KBM-7 (cell line): ENCODE results near the gene LAMC1.
"Not testable (repeated sequence)": the region's sequence is repeated elsewhere in the genome, so short reads cannot be mapped to it uniquely, and the experiment has no call there.

Source experiments
- DNase-seq: peaks from one replicate; pipeline ENCODE4 v3.0.0-alpha.2; 2015
- in situ Hi-C: fragments of 300-500 bp; cut with MboI; formaldehyde crosslinking; loops from 2 replicates; pipeline ENCODE4 v1.14.3; 2020; ENCODE audit warnings: low sequenced_read_pairs, low pct_unique_long_range_greater_than_20kb, mixed read lengths

LAMC1 gene

GRCh38 chr1:183135336-183135735, 112.1 kb downstream of the LAMC1 start:
- in situ Hi-C loops, result no loop called here
- DNase-seq, result no peak

- DNase-seq, result no peak
- in situ Hi-C loops, result no loop called here
Observed at GRCh38 chr1:183137782-183138181, 114.6 kb downstream of the LAMC1 start.

GRCh38 chr1:183138301-183138700, 115.1 kb downstream of the LAMC1 start:
- in situ Hi-C loops, result no loop called here
- DNase-seq, result no peak

- peak; percentile 12 for DNase-seq
- in situ Hi-C loops, result no loop called here
Observed at GRCh38 chr1:183139281-183139942, 116.2 kb downstream of the LAMC1 start.

- DNase-seq, result no peak
- in situ Hi-C loops, result no loop called here
Observed at GRCh38 chr1:183140633-183141032, 117.4 kb downstream of the LAMC1 start.

GRCh38 chr1:183142171-183142570, 119.0 kb downstream of the LAMC1 start:
- in situ Hi-C loops, result no loop called here
- no peak for DNase-seq

GRCh38 chr1:183143576-183144315, 120.5 kb downstream of the LAMC1 start:
- in situ Hi-C loops, result no loop called here

GRCh38 chr1:183144752-183145151, 121.5 kb downstream of the LAMC1 start:
- DNase-seq, result no peak
- in situ Hi-C loops, result no loop called here

More at GRCh38 chr1:183143576-183144315, 120.5 kb downstream of the LAMC1 start:
- DNase-seq, result no peak

GRCh38 chr1:183147735-183148134, 124.5 kb downstream of the LAMC1 start:
- in situ Hi-C loops, result no loop called here
- no peak for DNase-seq

- in situ Hi-C loops, result no loop called here
- no peak for DNase-seq
Observed at GRCh38 chr1:183148599-183148998, 125.4 kb downstream of the LAMC1 start.

GRCh38 chr1:183149273-183149672, 126.1 kb downstream of the LAMC1 start:
- in situ Hi-C loops, result no loop called here
- no peak for DNase-seq

- DNase-seq, in situ Hi-C loops: not testable (repeated sequence)
Observed at GRCh38 chr1:183150032-183150431, 126.8 kb downstream of the LAMC1 start.

- no peak for DNase-seq
- in situ Hi-C loops, result no loop called here
Observed at GRCh38 chr1:183150445-183150844, 127.2 kb downstream of the LAMC1 start.

GRCh38 chr1:183152180-183152579, 129.0 kb downstream of the LAMC1 start:
- in situ Hi-C loops, result no loop called here
- no peak for DNase-seq

GRCh38 chr1:183155939-183156338, 132.7 kb downstream of the LAMC1 start:
- no peak for DNase-seq
- in situ Hi-C loops, result no loop called here

GRCh38 chr1:183159960-183160359, 136.7 kb downstream of the LAMC1 start:
- in situ Hi-C loops, result no loop called here

GRCh38 chr1:183161391-183161790, 138.2 kb downstream of the LAMC1 start:
- in situ Hi-C loops, result no loop called here

More at GRCh38 chr1:183159960-183160359, 136.7 kb downstream of the LAMC1 start:
- no peak for DNase-seq

GRCh38 chr1:183163316-183163715, 140.1 kb downstream of the LAMC1 start:
- DNase-seq, result no peak
- in situ Hi-C loops, result no loop called here

More at GRCh38 chr1:183161391-183161790, 138.2 kb downstream of the LAMC1 start:
- no peak for DNase-seq

- DNase-seq, result no peak
- in situ Hi-C loops, result no loop called here
Observed at GRCh38 chr1:183164340-183164739, 141.1 kb downstream of the LAMC1 start.

GRCh38 chr1:183164963-183165362, 141.7 kb downstream of the LAMC1 start:
- no peak for DNase-seq
- in situ Hi-C loops, result no loop called here

GRCh38 chr1:183165456-183165855, 142.2 kb downstream of the LAMC1 start:
- no peak for DNase-seq
- in situ Hi-C loops, result no loop called here
